Smooth muscle cell (in vitro differentiated cells): Measurements from ENCODE around the gene TMEM41B. TPM values are rescaled to one million over a fixed set of nuclear protein-coding genes. Genes with fewer than 3 reads are reported as not detected.

Source experiments
- DNase-seq: peaks from one replicate; lab custom pipeline; 2025; ENCODE audit not compliant: unreplicated experiment; lab: John Stamatoyannopoulos, UW
- H2AFZ ChIP-seq: fragments of 200-600 bp; sonication (generic); 2 replicates; pipeline ENCODE4 v1.6.0; 2016; ENCODE audit warnings: antibody characterized with exemption, low read depth, mild to moderate bottlenecking
- H3F3A ChIP-seq: fragments of 200-600 bp; sonication (generic); 2 replicates; pipeline ENCODE4 v1.6.0; 2017; ENCODE audit warnings: antibody characterized with exemption, low read depth
- H3K27ac ChIP-seq: fragments of 200-600 bp; sonication (generic); 2 replicates; pipeline ENCODE4 v1.5.1; 2016; ENCODE audit warnings: low read depth, mild to moderate bottlenecking
- H3K27me3 ChIP-seq: fragments of 200-600 bp; sonication (generic); 2 replicates; pipeline ENCODE4 v1.6.1; 2016; ENCODE audit warnings: low read depth, mild to moderate bottlenecking
- H3K36me3 ChIP-seq: fragments of 200-600 bp; sonication (generic); 2 replicates; pipeline ENCODE4 v1.5.1; 2016; ENCODE audit warnings: low read depth
- H3K4me1 ChIP-seq: fragments of 200-600 bp; sonication (generic); 2 replicates; pipeline ENCODE4 v1.5.1; 2016; ENCODE audit warnings: low read depth
- H3K4me2 ChIP-seq: fragments of 200-600 bp; sonication (generic); 2 replicates; pipeline ENCODE4 v1.6.0; 2016; ENCODE audit warnings: mild to moderate bottlenecking
- H3K4me3 ChIP-seq: fragments of 200-600 bp; sonication (generic); 2 replicates; pipeline ENCODE4 v1.5.1; 2016; ENCODE audit warnings: mild to moderate bottlenecking
- H3K79me2 ChIP-seq: fragments of 200-600 bp; sonication (generic); 2 replicates; pipeline ENCODE4 v1.6.0; 2016; ENCODE audit warnings: low read depth, mild to moderate bottlenecking
- H3K9ac ChIP-seq: fragments of 200-600 bp; sonication (generic); 2 replicates; pipeline ENCODE4 v1.6.0; 2016; ENCODE audit warnings: low read depth
- H3K9me3 ChIP-seq: fragments of 200-600 bp; sonication (generic); replicated peaks from 2 replicates; pipeline ENCODE4 v1.5.1; 2016; ENCODE audit warnings: low read depth
- H4K20me1 ChIP-seq: fragments of 200-600 bp; sonication (generic); 2 replicates; pipeline ENCODE4 v1.6.0; 2016; ENCODE audit warnings: low read depth
- WGBS: methylation state at CpG from one replicate; pipeline ENCODE4 v1.1.7; 2016; ENCODE audit warnings: low lambda C conversion rate; 5-methylcytosine and 5-hydroxymethylcytosine counted together
- polyA plus RNA-seq: library from polyadenylated mRNA; unstranded; fragments of >200 nt; fragmentation: Nextera tagmentation; extraction: Ambion mirVana; gene quantifications from 2 replicates; pipeline ENCODE4 v1.2.1, GENCODE V29; 2016
- total RNA-seq: library from RNA; depleted of rRNA; stranded (reverse); fragments of >200 nt; gene quantifications from 2 replicates; pipeline ENCODE4 v1.2.3, GENCODE V29; 2014
- TF ChIP-seq, protein P1 (sequence below): fragments of 200-600 bp; sonication (generic); IDR thresholded peaks from 2 replicates; pipeline ENCODE4 v1.5.1; 2017; ENCODE audit warnings: borderline replicate concordance, mild to moderate bottlenecking, antibody characterized with exemption; ENCODE audit not compliant: insufficient read depth, poor library complexity, severe bottlenecking

TMEM41B gene
- total and polyA plus RNA-seq, 2 experiments from 2014 or later, result 33.6 to 57.3 TPM

DNA sequence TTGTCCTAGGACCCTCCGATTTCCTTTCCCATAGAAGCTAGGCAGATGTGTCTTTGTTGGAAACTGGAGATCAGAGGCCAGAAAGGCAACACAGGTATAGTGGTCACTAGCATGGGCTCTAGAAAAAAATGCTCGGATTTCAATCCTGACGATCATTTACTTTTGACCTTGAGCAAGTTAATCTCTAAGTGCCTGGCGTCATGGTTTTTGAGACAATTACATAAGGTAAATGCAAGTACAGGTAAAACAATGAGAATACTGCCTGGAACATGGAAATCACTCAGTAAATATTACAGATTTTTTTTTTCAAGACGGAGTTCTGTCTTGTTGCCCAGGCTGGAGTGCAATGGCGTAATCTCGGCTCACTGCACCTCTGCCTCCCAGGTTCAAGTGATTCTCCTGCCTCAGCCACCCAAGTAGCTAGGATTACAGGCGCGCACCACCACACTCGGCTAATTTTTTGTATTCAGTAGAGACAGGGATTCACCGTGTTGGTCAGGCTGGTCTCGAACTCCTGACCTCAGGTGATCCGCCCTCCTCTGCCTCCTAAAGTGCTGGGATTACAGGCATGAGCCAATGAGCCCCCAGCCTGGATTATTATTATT, 48.2 kb downstream of the TMEM41B start:
- H2AFZ ChIP-seq, result no peak overlapping the region

GRCh38 chr11:9265211-9266131, 48.9 kb downstream of the TMEM41B start, which contains the start of gene DENND5A:
Gene DENND5A (minus strand): TSS chr11:9265350. CDS start chr11:9265069, 281 bp downstream.
- Histone ChIP-seq H3K9ac (peak within 1 kb of the TSS; percentile 98), H3K4me1 (no peaks in the 10 kb centered on the region), H4K20me1 (peaks cover 36% of the 10 kb centered on the region), H3K79me2 (peaks cover 40% of the 10 kb centered on the region), H3K36me3 (no peaks in the 10 kb centered on the region), H3F3A (peaks cover 5% of the 10 kb centered on the region), H3K9me3 (no peaks in the 10 kb centered on the region), H3K27ac (peak within 1 kb of the TSS; percentile 97), H3K4me3 (peak within 1 kb of the TSS; percentile 99), H2AFZ (peak within 1 kb of the TSS; percentile 75), H3K27me3 (no peaks in the 10 kb centered on the region), H3K4me2 (peak within 1 kb of the TSS; percentile 92)
- peak; percentile 69 for DNase-seq
- TF ChIP-seq, protein P1, sequence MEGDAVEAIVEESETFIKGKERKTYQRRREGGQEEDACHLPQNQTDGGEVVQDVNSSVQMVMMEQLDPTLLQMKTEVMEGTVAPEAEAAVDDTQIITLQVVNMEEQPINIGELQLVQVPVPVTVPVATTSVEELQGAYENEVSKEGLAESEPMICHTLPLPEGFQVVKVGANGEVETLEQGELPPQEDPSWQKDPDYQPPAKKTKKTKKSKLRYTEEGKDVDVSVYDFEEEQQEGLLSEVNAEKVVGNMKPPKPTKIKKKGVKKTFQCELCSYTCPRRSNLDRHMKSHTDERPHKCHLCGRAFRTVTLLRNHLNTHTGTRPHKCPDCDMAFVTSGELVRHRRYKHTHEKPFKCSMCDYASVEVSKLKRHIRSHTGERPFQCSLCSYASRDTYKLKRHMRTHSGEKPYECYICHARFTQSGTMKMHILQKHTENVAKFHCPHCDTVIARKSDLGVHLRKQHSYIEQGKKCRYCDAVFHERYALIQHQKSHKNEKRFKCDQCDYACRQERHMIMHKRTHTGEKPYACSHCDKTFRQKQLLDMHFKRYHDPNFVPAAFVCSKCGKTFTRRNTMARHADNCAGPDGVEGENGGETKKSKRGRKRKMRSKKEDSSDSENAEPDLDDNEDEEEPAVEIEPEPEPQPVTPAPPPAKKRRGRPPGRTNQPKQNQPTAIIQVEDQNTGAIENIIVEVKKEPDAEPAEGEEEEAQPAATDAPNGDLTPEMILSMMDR, result no peak
- 11% methylated on average over 30 of the region's 63 CpGs for WGBS

More for the DNA sequence above, 48.2 kb downstream of the TMEM41B start:
- Histone ChIP-seq H3K36me3 (no peaks in the 10 kb centered on the region), H3F3A (peaks cover 5% of the 10 kb centered on the region), H3K9ac (no peak overlapping the region), H3K4me2 (peak overlapping the region; percentile 92), H3K4me3 (peak overlapping the region; percentile 99), H3K79me2 (peaks cover 32% of the 10 kb centered on the region), H3K4me1 (no peaks in the 10 kb centered on the region), H4K20me1 (peaks cover 28% of the 10 kb centered on the region), H3K27ac (no peak overlapping the region), H3K9me3 (no peaks in the 10 kb centered on the region), H3K27me3 (no peaks in the 10 kb centered on the region)
- DNase-seq, result no peak
- WGBS, result 94% methylated on average over 13 of the region's 13 CpGs
- TF ChIP-seq, protein P1, result no peak

DNA sequence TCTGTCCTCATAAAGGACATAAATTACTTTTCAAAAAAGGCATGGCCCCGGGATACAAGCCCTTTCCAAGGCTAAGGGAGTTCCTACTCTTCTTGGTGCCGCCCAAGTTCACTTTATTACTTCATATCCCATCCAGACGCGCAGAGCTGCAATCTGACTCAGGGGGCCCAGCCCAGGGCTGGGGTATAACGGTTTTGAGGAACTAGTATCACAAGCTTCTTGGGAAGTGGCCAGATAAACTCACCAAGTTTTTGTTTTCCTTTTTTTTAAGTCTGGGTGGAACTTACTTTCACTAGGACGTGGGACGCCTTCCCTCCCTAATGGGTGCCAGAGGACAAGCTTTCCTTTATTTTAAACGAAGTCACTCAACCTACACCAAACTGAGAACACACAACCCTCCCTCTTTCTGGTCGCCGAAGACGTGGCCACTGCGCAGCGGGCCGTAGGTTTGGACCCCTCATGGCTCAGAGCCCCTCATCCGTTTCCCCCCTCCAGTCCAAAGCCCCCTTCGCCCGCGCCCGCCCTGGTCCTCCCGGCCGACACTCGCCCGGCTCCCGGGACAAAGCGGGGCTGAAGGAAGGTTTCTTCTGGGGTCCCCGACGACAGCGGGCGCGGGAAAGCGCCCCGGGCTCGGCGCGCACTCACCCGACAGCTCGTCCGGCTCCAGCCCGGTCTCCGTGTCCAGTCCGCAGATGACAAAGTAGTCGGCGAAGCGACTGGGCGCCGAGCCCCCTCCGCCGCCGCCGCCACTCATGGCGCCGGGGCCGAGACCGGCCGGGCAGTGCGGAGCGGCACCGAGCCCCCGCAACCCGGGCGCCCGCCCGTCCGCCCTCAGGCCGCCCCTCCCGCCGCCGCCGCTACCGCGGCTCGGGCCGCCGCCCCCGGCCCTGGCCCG, 49.8 kb downstream of the TMEM41B start:
- Histone ChIP-seq H2AFZ (peak overlapping the region; percentile 75), H3K4me3 (peak overlapping the region; percentile 99), H3K36me3 (no peaks in the 10 kb centered on the region), H3K9me3 (no peaks in the 10 kb centered on the region), H3K79me2 (peaks cover 49% of the 10 kb centered on the region), H4K20me1 (peaks cover 45% of the 10 kb centered on the region), H3F3A (no peaks in the 10 kb centered on the region), H3K9ac (peak overlapping the region; percentile 98), H3K4me2 (peak overlapping the region; percentile 91), H3K27ac (peak overlapping the region; percentile 97), H3K4me1 (no peaks in the 10 kb centered on the region), H3K27me3 (no peaks in the 10 kb centered on the region)
- TF ChIP-seq, protein P1, result no peak
- WGBS, result under 1% methylated on average over 54 of the region's 76 CpGs
- DNase-seq, result peak; percentile 45
